HEK293 (cell line): ENCODE data around the gene HOXD3.

ENCODE experiments used
- CTCF ChIP-seq: fragments of 450-650 bp; formaldehyde crosslinking; IDR thresholded peaks from 2 replicates; pipeline ENCODE4 v1.5.1; 2016; ENCODE audit warnings: missing biosample characterization, missing genetic modification characterization
- PRDM1 ChIP-seq: fragments of 450-650 bp; formaldehyde crosslinking; IDR thresholded peaks from 2 replicates; pipeline ENCODE4; 2016; ENCODE audit warnings: missing biosample characterization, missing genetic modification characterization
- ZNF2 ChIP-seq: fragments of 450-650 bp; formaldehyde crosslinking; IDR thresholded peaks from 2 replicates; pipeline ENCODE4 v1.5.1; 2016; ENCODE audit warnings: missing biosample characterization, missing genetic modification characterization
- ZNF707 ChIP-seq: fragments of 450-650 bp; formaldehyde crosslinking; IDR thresholded peaks from 2 replicates; pipeline ENCODE4 v1.5.1; 2016; ENCODE audit warnings: missing biosample characterization, missing genetic modification characterization

- TF ChIP-seq ZNF2 (tag by site-specific recombination) = no peak
- TF ChIP-seq CTCF (tag by site-specific recombination) = no peak
- TF ChIP-seq PRDM1 (tag by site-specific recombination) = no peak
- no peak for TF ChIP-seq ZNF707 (tag by site-specific recombination)
Measured at GRCh38 chr2:176166272-176166671, 9.2 kb downstream of the HOXD3 start.
